CD4-positive, alpha-beta memory T cell (primary cell): Measurements from ENCODE around the gene GALNT10. TPM values are rescaled to one million over a fixed set of nuclear protein-coding genes. Genes with fewer than 3 reads are reported as not detected.
A peak's percentile ranks its signal among the peaks of the same experiment; 100 is the strongest.

Experiments used
- CTCF ChIA-PET: fragments of 350-600 bp; sonication (Branson Sonifier 250); formaldehyde crosslinking; loops from one replicate; lab custom pipeline; 2021; ENCODE audit warnings: inconsistent platforms; ENCODE audit not compliant: partially characterized antibody; lab: Charles Lee
- POLR2A ChIA-PET: fragments of 350-600 bp; sonication (Branson Sonifier 250); formaldehyde crosslinking; loops from one replicate; lab custom pipeline; 2021; ENCODE audit not compliant: partially characterized antibody; lab: Charles Lee
- DNase-seq, 5 donors: peaks; one replicate each; pipeline versions ENCODE4 v3.0.0 to v3.0.0-alpha.2; 2020 to 2022; ENCODE audit warnings: mixed read lengths in 1 of 5
- H3K27ac ChIP-seq: one replicate; pipeline ENCODE4 v1.7.0; 2013; ENCODE audit warnings: low read depth, low read length
- H3K27me3 ChIP-seq: 2 replicates; pipeline ENCODE4 v1.7.0; 2013; ENCODE audit warnings: mild to moderate bottlenecking, low read length, moderate library complexity; ENCODE audit not compliant: insufficient read depth
- H3K36me3 ChIP-seq: 2 replicates; pipeline ENCODE4 v1.7.0; 2013; ENCODE audit warnings: mild to moderate bottlenecking, low read length, moderate library complexity; ENCODE audit not compliant: insufficient read depth
- H3K4me1 ChIP-seq: 2 replicates; pipeline ENCODE4 v1.7.0; 2013; ENCODE audit warnings: mild to moderate bottlenecking, low read length, moderate library complexity; ENCODE audit not compliant: insufficient read depth
- H3K4me3 ChIP-seq, 2 donors: one replicate each; pipeline ENCODE4 v1.7.0; 2013; ENCODE audit warnings: low read length in 2 of 2, mild to moderate bottlenecking in 1 of 2
- H3K9me3 ChIP-seq, 2 donors: one replicate each; pipeline ENCODE4 v1.7.0; 2013; ENCODE audit warnings: low read length in 2 of 2, control low read depth in 1 of 2; ENCODE audit not compliant: control insufficient read depth in 1 of 2
- H3K27ac Mint-ChIP-seq, 7 donors: one replicate each; pipeline ENCODE4 v1.8.0; 2020 to 2021; ENCODE audit warnings: mixed read lengths in 7 of 7, mild to moderate bottlenecking in 6 of 7, inconsistent platforms in 3 of 7, moderate library complexity in 3 of 7
- H3K27me3 Mint-ChIP-seq, 2 donors: one replicate each; pipeline ENCODE4 v1.8.0; 2020 to 2021; ENCODE audit warnings: mixed read lengths in 2 of 2
- H3K36me3 Mint-ChIP-seq, 2 donors: one replicate each; pipeline ENCODE4 v1.8.0; 2020 to 2021; ENCODE audit warnings: mixed read lengths in 2 of 2, inconsistent platforms in 1 of 2, mild to moderate bottlenecking in 1 of 2
- H3K4me1 Mint-ChIP-seq, 4 donors: one replicate each; pipeline ENCODE4 v1.8.0; 2020 to 2021; ENCODE audit warnings: mixed read lengths in 4 of 4, mild to moderate bottlenecking in 1 of 4
- H3K4me3 Mint-ChIP-seq, 8 donors: one replicate each; pipeline ENCODE4 v1.8.0; 2020 to 2021; ENCODE audit warnings: mixed read lengths in 8 of 8, mild to moderate bottlenecking in 7 of 8, moderate library complexity in 6 of 8, inconsistent platforms in 3 of 8
- H3K9me3 Mint-ChIP-seq, 8 donors: one replicate each; pipeline ENCODE4 v1.8.0; 2020 to 2021; ENCODE audit warnings: mixed read lengths in 8 of 8, mild to moderate bottlenecking in 5 of 8, inconsistent platforms in 3 of 8, moderate library complexity in 1 of 8
- intact Hi-C: fragments of 100-400 bp; cut with micrococcal nuclease; formaldehyde crosslinking; loops from one replicate; pipeline ENCODE4 v1.15.1; 2023
- polyA plus RNA-seq, 2 donors: library from polyadenylated mRNA; unstranded; fragments of 300-500 nt; fragmentation: Illumina TruSeq; gene quantifications; one replicate each; pipeline ENCODE4 v1.2.3, GENCODE V29; 2021
- total RNA-seq, 2 experiments: library from RNA; stranded (reverse); gene quantifications; one replicate each; pipeline ENCODE4 v1.2.3, GENCODE V29; 2021

The GALNT10 gene
- total and polyA plus RNA-seq, 4 experiments from 2014 or later: 9.6 to 35.7 (median 26.8) TPM

DNA sequence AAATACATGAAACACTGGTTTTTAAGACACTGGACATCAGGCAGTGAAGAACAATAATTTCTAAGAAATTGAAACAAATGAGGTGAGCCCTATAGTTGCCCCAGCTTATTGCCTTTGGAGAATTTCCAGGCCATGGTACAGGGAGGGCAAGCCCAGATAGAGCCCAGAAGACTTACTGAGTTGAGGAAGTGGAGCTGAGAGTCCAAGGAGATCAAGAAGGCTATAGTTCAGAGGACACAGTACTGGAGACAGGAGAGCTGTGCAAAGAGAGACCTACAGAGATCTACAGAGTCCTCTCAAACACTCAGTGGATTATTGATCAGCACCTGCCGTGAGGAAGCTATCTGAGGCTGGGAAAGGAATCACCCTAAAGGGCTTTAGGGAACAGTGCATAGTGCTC is 112.6 kb downstream of the GALNT10 start:
- peaks cover 3% of the 10 kb centered on the region for H3K36me3 ChIP-seq
- no peak overlapping the region for H3K27ac ChIP-seq
- Mint-ChIP-seq H3K27me3 (no peaks in the 10 kb centered on the region), H3K4me3 (no peak overlapping the region), H3K27ac (no peak overlapping the region), H3K9me3 (peaks cover 0 to 19% (median 6%) of the 10 kb centered on the region in 8 donors), H3K36me3 (peaks cover 60 to 75% of the 10 kb centered on the region in 2 donors), H3K4me1 (peaks cover 0 to 2% (median 0%) of the 10 kb centered on the region in 4 donors)
- no peak for DNase-seq
- H3K9me3 ChIP-seq: no peaks in the 10 kb centered on the region
- POLR2A ChIA-PET: no interaction called here
- H3K27me3 ChIP-seq: no peaks in the 10 kb centered on the region
- intact Hi-C loops: no loop called here
- no peaks in the 10 kb centered on the region for H3K4me1 ChIP-seq
- CTCF ChIA-PET: interaction anchor here (1.4 kb wide), 1 partner anchor 231 kb away, joined by 3 read pairs; no protein-coding TSS in a partner anchor
- H3K4me3 ChIP-seq: no peak overlapping the region

DNA sequence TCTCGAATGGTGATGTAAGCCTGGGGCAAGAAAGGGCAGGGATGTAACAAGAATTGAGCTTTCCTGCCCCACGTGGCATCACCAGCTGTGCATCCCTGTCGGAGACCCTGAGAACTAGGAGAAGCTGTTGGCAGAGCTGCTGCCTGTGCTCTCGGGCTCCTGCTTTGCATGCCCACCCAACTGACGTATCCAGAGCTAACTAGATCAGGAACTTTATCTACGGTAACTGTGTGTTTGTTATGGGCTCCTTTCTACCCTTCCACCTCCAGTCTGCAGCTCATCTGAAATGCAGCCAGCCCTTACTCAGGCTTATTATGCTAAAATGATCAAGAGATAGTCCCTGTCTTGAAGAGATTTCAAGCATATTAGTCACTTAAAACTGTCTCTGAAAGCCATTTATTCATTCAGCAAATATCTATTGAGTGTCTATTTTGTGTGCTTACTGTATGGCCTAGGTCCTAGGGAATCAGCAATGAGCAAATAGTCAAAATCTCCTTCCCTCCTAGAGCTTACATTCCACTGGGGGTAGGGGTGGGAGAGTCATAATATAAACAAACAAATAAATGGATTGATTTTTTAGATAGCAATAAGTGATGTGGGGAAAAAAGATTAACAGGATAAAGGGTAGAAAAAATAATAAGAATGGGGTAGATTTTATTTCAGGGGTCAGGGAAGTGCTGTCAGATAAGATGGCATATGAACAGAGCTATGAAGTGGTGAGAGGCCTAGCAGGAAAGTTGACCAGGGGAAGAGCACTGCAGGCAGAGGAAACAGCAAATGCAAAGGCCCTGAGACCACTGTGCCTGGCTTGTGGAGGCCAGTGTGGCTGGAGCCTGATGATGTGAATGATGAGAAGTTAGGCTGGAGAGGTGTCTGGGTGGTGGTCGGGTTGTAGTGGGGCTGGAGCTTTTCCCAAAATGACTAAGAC is 118.2 kb downstream of the GALNT10 start:
- ChIA-PET CTCF (interaction anchor here (0.6 kb wide), 1 partner anchor 160 kb away, joined by 3 read pairs; no protein-coding TSS in a partner anchor), POLR2A (no interaction called here)
- no peaks in the 10 kb centered on the region for H3K36me3 ChIP-seq
- H3K36me3 Mint-ChIP-seq: peaks cover 23 to 36% of the 10 kb centered on the region in 2 donors
- no peaks in the 10 kb centered on the region for H3K27me3 ChIP-seq
- no peaks in the 10 kb centered on the region for H3K4me1 ChIP-seq
- peaks cover 13 to 19% (median 17%) of the 10 kb centered on the region in 4 donors for H3K4me1 Mint-ChIP-seq
- H3K4me3 ChIP-seq: no peak overlapping the region
- H3K9me3 ChIP-seq: no peaks in the 10 kb centered on the region
- intact Hi-C loops: no loop called here
- DNase-seq: no peak
- H3K27ac Mint-ChIP-seq: peak overlapping the region in 5 of 7 donors; percentile 2 to 74 (median 22)
- peak overlapping the region in 3 of 8 donors; percentile 4 to 7 (median 7) for H3K4me3 Mint-ChIP-seq
- no peaks in the 10 kb centered on the region for H3K27me3 Mint-ChIP-seq
- peaks cover 0 to 11% (median 4%) of the 10 kb centered on the region in 8 donors for H3K9me3 Mint-ChIP-seq
- no peak overlapping the region for H3K27ac ChIP-seq

DNA sequence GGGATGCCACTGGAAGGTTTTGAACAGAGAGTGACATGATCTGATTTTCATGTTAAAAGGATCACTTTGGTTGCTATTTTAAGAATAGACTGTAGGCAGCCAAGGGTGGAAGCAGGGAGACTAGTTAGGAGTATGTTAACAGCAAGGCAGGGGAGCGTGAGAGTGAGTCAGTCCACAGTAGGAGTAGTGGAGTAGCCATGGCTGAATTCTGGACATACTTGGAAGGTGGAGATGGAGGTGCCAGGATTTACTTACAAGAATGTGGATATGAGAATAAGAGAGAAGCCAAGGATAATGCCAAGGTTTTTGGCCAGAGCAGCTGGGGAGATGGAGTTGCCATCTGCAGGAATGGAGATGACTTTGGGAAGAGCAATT is 118.8 kb downstream of the GALNT10 start:
- H3K36me3 Mint-ChIP-seq: peaks cover 17 to 30% of the 10 kb centered on the region in 2 donors
- Histone ChIP-seq H3K9me3 (no peaks in the 10 kb centered on the region), H3K27ac (no peak overlapping the region), H3K36me3 (no peaks in the 10 kb centered on the region), H3K4me3 (no peak overlapping the region), H3K4me1 (no peaks in the 10 kb centered on the region), H3K27me3 (no peaks in the 10 kb centered on the region)
- DNase-seq: no peak
- H3K9me3 Mint-ChIP-seq: peaks cover 0 to 5% (median 0%) of the 10 kb centered on the region in 8 donors
- peak overlapping the region in 4 of 7 donors; percentile 22 to 74 (median 53) for H3K27ac Mint-ChIP-seq
- intact Hi-C loops: no loop called here
- ChIA-PET POLR2A (no interaction called here), CTCF (no interaction called here)
- peaks cover 13 to 19% (median 17%) of the 10 kb centered on the region in 4 donors for H3K4me1 Mint-ChIP-seq
- H3K27me3 Mint-ChIP-seq: no peaks in the 10 kb centered on the region
- peak overlapping the region in 3 of 8 donors; percentile 7 to 17 (median 12) for H3K4me3 Mint-ChIP-seq

DNA sequence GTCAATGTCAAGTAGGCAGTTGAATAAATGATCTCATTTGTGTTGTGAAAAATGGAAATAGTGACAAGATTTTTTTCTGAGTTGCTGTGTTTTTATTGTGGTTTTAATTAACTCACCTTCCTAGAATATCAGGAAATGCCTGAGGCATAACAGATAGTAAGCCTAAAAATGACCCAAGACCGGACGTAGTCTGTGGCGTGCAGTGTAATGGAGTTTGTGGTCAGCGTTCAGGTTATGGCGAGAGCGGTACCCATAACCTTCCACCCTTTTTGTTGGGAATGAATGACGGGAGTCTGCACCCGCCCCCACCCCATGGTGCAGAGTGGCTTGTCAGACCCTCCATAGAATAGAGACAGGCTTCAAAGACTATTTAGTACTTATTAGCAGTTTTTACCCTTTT is 119.3 kb downstream of the GALNT10 start:
- ChIA-PET CTCF (no interaction called here), POLR2A (no interaction called here)
- intact Hi-C loops: no loop called here
- DNase-seq: no peak
- Histone ChIP-seq H3K27me3 (no peaks in the 10 kb centered on the region), H3K27ac (no peak overlapping the region), H3K4me3 (no peak overlapping the region), H3K9me3 (no peaks in the 10 kb centered on the region), H3K4me1 (no peaks in the 10 kb centered on the region), H3K36me3 (no peaks in the 10 kb centered on the region)
- Mint-ChIP-seq H3K27ac (peak overlapping the region in 3 of 7 donors; percentile 57 to 80 (median 58)), H3K4me1 (peaks cover 13 to 19% (median 17%) of the 10 kb centered on the region in 4 donors), H3K27me3 (no peaks in the 10 kb centered on the region), H3K9me3 (peaks cover 0 to under 1% (median 0%) of the 10 kb centered on the region in 8 donors), H3K36me3 (peaks cover 14 to 25% of the 10 kb centered on the region in 2 donors), H3K4me3 (peak overlapping the region in 1 of 8 donors; percentile 11)

DNA sequence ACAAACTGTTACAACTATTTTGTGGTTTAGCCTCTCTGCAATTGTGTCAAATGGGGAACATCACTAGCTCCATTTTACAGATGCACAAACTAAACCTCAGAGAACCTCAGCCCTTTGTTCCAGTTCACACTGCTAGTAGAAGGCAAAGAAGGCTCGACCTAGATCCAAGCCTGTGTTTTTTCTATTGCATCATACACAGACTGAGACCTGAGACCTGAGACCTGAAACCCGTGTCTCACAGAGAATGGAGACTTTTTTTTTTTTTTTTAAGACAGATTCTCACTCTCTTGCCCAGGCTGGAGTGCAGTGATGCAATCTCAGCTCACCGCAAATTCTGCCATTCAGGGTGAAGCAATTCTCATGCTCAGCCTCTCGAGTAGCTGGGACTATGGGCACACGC is 120.8 kb downstream of the GALNT10 start:
- H3K36me3 ChIP-seq: no peaks in the 10 kb centered on the region
- H3K27me3 ChIP-seq: no peaks in the 10 kb centered on the region
- H3K27ac ChIP-seq: no peak overlapping the region
- CTCF ChIA-PET: interaction anchor here (0.7 to 1.5 kb wide), 2 partner anchors 11 to 330 kb away, joined by 3 read pairs; no protein-coding TSS in a partner anchor
- no peak overlapping the region for H3K27ac Mint-ChIP-seq
- no peaks in the 10 kb centered on the region for H3K27me3 Mint-ChIP-seq
- intact Hi-C loops: no loop called here
- POLR2A ChIA-PET: no interaction called here
- H3K4me3 ChIP-seq: no peak overlapping the region
- H3K36me3 Mint-ChIP-seq: peaks cover 8 to 17% of the 10 kb centered on the region in 2 donors
- H3K9me3 Mint-ChIP-seq: no peaks in the 10 kb centered on the region
- H3K4me1 ChIP-seq: no peaks in the 10 kb centered on the region
- no peak overlapping the region for H3K4me3 Mint-ChIP-seq
- no peak for DNase-seq
- no peaks in the 10 kb centered on the region for H3K9me3 ChIP-seq
- H3K4me1 Mint-ChIP-seq: peaks cover 13 to 20% (median 18%) of the 10 kb centered on the region in 4 donors

DNA sequence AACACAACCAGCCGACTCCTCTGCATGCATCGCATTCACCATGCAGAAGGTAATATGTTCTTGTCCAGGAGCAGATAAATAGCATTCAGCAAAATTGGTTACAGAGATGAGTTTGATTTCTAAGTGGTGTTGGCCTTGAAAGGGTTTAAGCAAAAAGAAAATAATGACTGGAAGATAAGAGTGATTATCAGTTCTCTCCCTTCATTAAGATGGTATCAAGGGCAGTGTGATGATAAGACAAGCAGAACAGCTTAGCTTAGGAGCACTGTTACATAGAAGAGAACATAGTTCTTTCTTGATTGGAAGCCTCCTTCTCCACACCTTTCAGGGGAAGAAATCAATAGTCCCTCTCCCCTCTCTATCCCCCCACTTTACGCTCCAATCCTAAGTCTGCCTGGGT is 121.5 kb downstream of the GALNT10 start:
- Histone ChIP-seq H3K4me1 (no peaks in the 10 kb centered on the region), H3K4me3 (no peak overlapping the region), H3K36me3 (no peaks in the 10 kb centered on the region), H3K27ac (no peak overlapping the region), H3K27me3 (no peaks in the 10 kb centered on the region), H3K9me3 (no peaks in the 10 kb centered on the region)
- intact Hi-C loops: no loop called here
- Mint-ChIP-seq H3K4me3 (no peak overlapping the region), H3K27ac (no peak overlapping the region), H3K9me3 (no peaks in the 10 kb centered on the region), H3K27me3 (no peaks in the 10 kb centered on the region), H3K36me3 (peaks cover 7 to 13% of the 10 kb centered on the region in 2 donors), H3K4me1 (peaks cover 13 to 23% (median 17%) of the 10 kb centered on the region in 4 donors)
- no peak for DNase-seq
- POLR2A ChIA-PET: no interaction called here
- CTCF ChIA-PET: interaction anchor here (0.7 to 1.5 kb wide), 2 partner anchors 11 to 331 kb away, joined by 3 read pairs; no protein-coding TSS in a partner anchor

DNA sequence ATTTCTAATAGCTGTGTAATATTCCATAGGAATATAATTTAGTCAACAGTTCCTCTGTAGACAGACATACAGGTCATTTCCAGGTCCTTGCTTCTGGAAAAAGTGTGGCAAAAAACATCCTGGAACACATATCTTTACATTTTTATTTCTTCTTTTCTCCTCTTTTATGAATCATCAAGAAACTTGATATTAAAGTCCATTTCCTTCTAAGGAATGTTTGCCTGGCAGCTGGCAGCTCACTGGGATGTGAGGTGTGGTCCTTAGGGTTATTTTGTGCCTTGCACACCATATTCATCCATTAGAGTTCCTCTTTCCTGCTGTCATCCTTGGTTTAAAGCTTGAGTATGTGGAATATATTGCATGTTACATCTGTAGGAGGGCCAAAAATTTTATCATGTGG is 122.0 kb downstream of the GALNT10 start:
- POLR2A ChIA-PET: no interaction called here
- Histone ChIP-seq H3K4me1 (no peaks in the 10 kb centered on the region), H3K36me3 (no peaks in the 10 kb centered on the region), H3K27me3 (no peaks in the 10 kb centered on the region), H3K27ac (no peak overlapping the region), H3K9me3 (no peaks in the 10 kb centered on the region), H3K4me3 (no peak overlapping the region)
- H3K27me3 Mint-ChIP-seq: no peaks in the 10 kb centered on the region
- no peak overlapping the region for H3K4me3 Mint-ChIP-seq
- no peak for DNase-seq
- H3K36me3 Mint-ChIP-seq: peaks cover 7 to 15% of the 10 kb centered on the region in 2 donors
- no peak overlapping the region for H3K27ac Mint-ChIP-seq
- H3K9me3 Mint-ChIP-seq: no peaks in the 10 kb centered on the region
- CTCF ChIA-PET: no interaction called here
- peaks cover 13 to 23% (median 17%) of the 10 kb centered on the region in 4 donors for H3K4me1 Mint-ChIP-seq
- intact Hi-C loops: no loop called here
